Iris pigment epithelial cell (primary cell): ENCODE data around the gene PDCD2L.
"Not testable (repeated sequence)": the region's sequence is repeated elsewhere in the genome, so short reads cannot be mapped to it uniquely, and the experiment has no call there.

ENCODE experiments used
- DNase-seq: peaks from one replicate; pipeline ENCODE4 v3.0.0-alpha.2; 2011; ENCODE audit warnings: low read depth

Gene PDCD2L

GRCh38 chr19:34411216-34411615 lies 7.0 kb downstream of the PDCD2L start:
- DNase-seq, result no peak

GRCh38 chr19:34416021-34416545 lies 11.9 kb downstream of the PDCD2L start:
- DNase-seq, result peak; percentile 48

- no peak for DNase-seq
Measured at GRCh38 chr19:34418300-34418699, 14.1 kb downstream of the PDCD2L start.

GRCh38 chr19:34426096-34426661 lies 22.0 kb downstream of the PDCD2L start:
- no peak for DNase-seq

GRCh38 chr19:34428549-34429285 lies 24.5 kb downstream of the PDCD2L start:
- DNase-seq, result peak; percentile 31

- DNase-seq, result no peak
Measured at GRCh38 chr19:34429553-34429952, 25.4 kb downstream of the PDCD2L start.

- peak; percentile 62 for DNase-seq
Measured at GRCh38 chr19:34430738-34431625, 26.8 kb downstream of the PDCD2L start.

GRCh38 chr19:34431681-34432402 lies 27.6 kb downstream of the PDCD2L start:
- peak; percentile 39 for DNase-seq

- DNase-seq, result no peak
Measured at GRCh38 chr19:34432797-34433196, 28.6 kb downstream of the PDCD2L start.

GRCh38 chr19:34436716-34437115 lies 32.5 kb downstream of the PDCD2L start:
- DNase-seq, result peak; percentile 50

- no peak for DNase-seq
Measured at GRCh38 chr19:34448191-34448590, 44.0 kb downstream of the PDCD2L start.

GRCh38 chr19:34452723-34453122 lies 48.5 kb downstream of the PDCD2L start:
- peak; percentile 40 for DNase-seq

GRCh38 chr19:34454091-34454490 lies 49.9 kb downstream of the PDCD2L start:
- DNase-seq, result no peak

- no peak for DNase-seq
Measured at GRCh38 chr19:34454685-34455084, 50.5 kb downstream of the PDCD2L start.

- DNase-seq, result not testable (repeated sequence)
Measured at GRCh38 chr19:34455783-34456480, 51.7 kb downstream of the PDCD2L start.

GRCh38 chr19:34457446-34457845 lies 53.2 kb downstream of the PDCD2L start:
- DNase-seq, result no peak

- DNase-seq, result no peak
Measured at GRCh38 chr19:34458677-34459076, 54.5 kb downstream of the PDCD2L start.

GRCh38 chr19:34459614-34460013 lies 55.4 kb downstream of the PDCD2L start:
- DNase-seq, result no peak

- no peak for DNase-seq
Measured at GRCh38 chr19:34461375-34462100, 57.3 kb downstream of the PDCD2L start.

GRCh38 chr19:34464785-34465184 lies 60.6 kb downstream of the PDCD2L start:
- DNase-seq, result not testable (repeated sequence)

GRCh38 chr19:34468409-34468808 lies 64.2 kb downstream of the PDCD2L start:
- no peak for DNase-seq
